GM12872 (cell line): ENCODE results near the gene IRX4.

Experiments used
- CTCF ChIP-seq: IDR thresholded peaks from 3 replicates; pipeline ENCODE4 v1.5.1; 2011; ENCODE audit warnings: low read depth, mild to moderate bottlenecking, low read length, moderate library complexity; ENCODE audit not compliant: insufficient read depth

The IRX4 gene

GRCh38 chr5:1895739-1896420 is 13.2 kb upstream of the IRX4 start:
- TF ChIP-seq CTCF = no peak

GRCh38 chr5:1894243-1894642 is 11.5 kb upstream of the IRX4 start:
- TF ChIP-seq CTCF = no peak

- no peak for TF ChIP-seq CTCF
These were observed 11.0 kb upstream of the IRX4 start for GRCh38 chr5:1893754-1894153.

- TF ChIP-seq CTCF = no peak
These were observed 10.1 kb upstream of the IRX4 start for GRCh38 chr5:1892685-1893445.

- TF ChIP-seq CTCF = no peak
These were observed 9.5 kb upstream of the IRX4 start for GRCh38 chr5:1892211-1892610.

- no peak for TF ChIP-seq CTCF
These were observed 8.7 kb upstream of the IRX4 start for GRCh38 chr5:1891391-1891790.

- TF ChIP-seq CTCF = no peak
These were observed 7.6 kb upstream of the IRX4 start for GRCh38 chr5:1890296-1890695.
